ENCODE measurements around the gene RNF213.

RNF213 gene

DNA sequence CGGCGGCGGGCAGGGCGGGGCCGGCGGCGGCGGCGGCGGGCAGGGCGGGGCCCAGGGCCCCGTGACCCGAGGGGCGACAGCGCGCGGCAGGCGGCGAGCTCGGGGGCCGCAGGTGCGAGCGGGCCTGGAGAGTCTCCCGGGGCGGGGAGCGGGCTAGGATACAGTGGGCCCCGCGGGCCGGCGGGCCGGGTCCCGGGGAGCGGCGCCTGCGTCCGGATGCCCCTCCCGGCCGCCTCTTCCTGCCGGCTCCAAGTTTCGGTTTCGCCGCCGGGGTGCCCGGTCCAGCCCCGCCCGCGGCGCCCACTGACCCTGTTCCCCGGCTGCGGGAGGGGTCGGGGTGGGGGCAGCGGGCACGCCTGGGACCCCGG lies at the start of gene RNF213:
Gene RNF213 (plus strand): TSS at position 62 of the 368 bp plus-strand sequence. CDS start 2,830 bp downstream, outside the sequence.
- DNase-seq: no peak

DNA sequence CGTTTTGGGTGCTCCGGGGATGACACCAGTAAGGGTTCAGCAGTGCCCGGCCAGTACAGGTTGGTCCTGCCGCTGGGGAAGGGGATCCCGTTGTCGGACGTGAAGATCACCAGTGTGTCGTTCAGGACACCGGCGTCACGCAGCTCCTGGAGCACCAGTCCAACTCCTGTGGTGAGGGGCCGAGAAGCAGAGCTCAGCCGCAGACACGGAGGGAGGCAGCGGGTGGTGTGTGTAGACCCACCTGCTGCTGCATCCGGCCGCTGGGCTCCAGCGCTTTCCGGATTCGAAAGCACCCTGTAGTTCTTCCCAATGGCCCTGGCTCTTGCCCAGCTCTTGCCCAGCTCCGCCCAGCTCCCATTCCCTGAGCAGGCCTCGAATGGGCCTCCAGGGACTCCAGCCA lies 48.5 kb upstream of the RNF213 start:
- DNase-seq: no peak

DNA sequence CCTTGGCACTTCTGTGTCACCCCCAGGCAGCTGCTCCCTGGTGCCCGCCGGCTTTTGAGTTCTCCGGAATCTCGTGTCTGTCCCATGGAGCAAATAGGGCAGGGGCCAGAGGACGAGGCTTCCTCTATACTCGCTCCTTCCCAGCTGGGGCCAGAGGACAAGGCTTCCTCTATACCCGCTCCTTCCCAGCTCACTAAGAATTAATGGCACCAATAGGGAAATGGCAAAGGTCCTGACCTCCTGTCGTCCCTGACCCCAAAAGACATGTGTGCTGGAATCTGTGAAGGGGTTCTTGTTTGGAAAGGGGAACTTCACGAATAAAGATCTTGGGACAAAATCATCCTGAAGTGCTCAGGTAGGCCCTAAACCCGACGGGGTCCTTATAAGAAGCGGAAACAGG lies 48.1 kb upstream of the RNF213 start:
- no peak for DNase-seq

DNA sequence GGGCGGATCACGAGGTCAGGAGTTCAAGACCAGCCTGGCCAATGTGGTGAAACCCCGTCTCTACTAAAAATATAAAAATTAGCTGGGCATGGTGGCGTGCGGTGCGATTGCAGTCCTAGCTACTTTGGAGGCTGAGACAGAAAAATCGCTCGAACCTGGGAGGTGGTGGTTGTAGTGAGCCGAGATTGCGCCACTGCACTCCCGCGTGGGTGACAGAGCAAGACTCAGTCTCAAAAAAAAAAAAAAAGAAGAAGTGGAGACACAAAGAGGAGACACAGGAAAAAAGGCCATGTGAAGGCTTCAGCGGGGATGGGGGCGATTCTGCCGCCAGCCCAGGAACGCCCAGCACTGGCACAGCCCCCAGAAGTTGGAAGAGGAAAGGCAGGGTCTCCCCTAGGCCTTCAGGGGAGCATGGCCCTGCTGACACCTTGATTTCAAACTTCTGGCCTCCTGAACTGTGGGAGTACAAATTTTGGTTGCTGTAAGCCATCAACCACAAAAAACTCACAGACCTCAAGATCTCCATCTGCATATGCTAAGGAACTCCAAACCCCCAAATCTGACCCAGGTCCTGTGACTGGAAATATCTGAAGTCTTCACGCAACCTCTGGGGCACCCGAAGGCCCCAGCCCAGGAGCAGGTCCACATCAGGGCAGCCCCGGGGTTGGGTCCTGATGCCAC lies 47.5 kb upstream of the RNF213 start:
- no peak for DNase-seq

DNA sequence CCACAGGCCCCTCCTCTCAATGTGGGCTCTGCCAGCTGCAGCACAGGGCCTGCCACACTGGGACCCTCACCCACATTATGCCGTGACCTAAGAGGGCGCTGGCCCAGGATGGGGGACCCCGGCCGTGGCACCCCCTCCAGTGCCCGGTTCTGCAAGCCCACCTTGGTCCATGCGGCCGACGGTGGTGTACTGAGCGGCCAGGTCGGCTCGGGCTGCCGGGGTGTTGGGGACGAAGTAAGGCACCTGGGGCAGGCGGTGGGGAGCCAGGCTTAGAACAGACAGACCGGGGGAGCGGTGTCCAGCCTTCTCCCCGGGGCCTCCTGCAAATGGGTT lies 47.0 kb upstream of the RNF213 start:
- no peak for DNase-seq

DNA sequence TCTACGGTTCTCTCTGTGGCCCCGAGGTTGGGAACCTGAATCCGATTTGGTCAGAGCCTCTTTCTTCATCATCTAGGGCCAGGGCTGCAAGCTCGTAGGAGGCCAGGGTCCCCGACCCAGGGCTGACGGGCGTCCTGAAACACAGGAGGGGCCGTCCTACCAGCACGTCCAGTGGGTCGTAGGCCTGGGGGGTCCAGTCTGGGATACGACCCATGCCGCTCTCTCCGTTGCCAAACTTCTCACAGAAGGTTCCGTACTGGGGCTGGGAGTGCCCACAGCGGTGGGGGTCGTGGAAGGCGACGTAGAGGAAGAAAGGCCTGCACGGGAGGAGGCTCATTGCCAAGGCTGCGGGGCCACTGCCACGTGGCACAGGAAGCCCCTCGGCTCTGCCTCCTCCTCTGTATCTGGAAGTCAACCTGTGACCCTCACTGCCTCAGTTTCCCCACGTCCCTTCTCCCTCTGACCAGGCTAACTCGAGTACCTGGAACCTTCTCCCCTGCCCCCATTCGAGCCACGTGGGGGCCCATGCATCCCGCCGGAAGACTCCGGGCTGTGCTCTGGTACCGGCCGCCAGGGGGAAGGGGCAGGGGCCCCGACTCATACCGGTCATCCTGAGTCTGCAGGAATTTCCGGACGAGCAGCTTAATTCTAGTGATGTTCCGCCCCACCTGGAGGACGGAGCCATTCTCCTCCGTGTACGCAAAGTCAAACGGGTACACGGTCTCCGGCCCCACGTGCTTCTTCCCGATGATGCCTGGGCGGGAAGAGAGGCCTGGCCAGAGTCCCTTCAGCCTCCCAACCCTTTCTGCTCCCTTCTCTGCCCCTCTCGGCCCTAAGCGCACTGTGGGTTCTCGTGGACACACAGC lies 46.4 kb upstream of the RNF213 start:
- no peak for DNase-seq

DNA sequence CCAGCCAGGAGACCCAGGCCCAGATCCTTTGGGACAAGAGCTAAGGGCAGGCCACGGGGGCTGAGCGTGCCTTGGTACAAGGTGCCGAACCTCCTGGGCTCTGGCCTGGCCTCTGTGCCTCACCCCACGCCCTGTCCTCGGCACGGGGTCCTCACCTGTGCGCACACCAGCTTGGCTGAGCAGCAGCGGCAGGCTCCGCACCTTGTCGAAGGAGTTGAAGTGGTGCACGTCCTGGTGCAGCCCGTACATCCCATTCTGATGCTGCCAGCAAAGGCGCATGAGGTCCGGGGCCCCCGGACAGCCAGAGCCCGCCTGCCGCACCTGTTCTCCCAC lies 45.8 kb upstream of the RNF213 start:
- DNase-seq: no peak

DNA sequence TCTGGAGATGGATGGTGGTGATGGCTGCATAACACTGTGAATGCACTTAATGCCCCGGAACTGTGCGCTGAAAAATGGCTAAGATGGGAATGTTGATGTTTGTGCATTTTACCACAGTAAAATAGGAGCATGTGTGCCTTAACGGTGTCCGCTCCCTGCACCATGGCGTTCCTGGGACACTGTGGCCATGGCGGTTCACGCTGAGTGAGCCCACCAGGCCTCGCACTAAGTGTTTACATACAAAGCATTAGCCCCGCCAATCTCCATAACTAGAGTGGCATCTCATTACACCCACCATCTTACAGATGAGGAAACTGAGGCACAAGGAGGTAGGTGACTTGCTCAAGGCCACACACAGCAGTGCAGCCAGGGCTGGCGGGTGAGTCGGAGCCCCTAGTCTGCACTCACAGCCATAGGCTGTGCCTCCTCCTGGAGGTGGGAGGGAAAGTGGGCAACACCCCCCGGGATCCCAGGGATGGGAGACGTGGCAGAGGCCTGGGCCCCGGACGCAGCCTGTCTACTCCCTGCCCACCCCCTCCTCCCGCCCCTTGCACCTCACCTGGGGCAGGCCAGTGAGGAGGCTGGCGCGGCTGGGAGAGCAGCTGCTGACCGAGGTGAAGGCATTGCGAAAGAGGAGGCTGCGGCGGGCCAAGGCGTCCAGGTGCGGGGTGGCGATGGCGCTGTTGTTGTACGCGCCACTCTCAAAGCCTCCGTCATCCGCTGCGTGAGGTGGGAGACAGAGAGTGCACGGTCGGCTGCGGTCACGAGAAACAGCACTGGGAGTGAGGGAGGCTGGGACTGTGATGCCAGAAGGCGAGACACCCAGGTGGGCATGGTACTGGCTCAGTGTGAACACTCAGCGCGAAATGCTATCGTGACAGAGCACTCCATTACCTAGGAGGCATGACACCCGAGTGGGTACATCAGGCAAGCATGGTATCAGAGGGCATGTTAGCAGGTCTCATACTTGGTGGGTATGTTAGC lies 43.9 kb upstream of the RNF213 start:
- DNase-seq: no peak

DNA sequence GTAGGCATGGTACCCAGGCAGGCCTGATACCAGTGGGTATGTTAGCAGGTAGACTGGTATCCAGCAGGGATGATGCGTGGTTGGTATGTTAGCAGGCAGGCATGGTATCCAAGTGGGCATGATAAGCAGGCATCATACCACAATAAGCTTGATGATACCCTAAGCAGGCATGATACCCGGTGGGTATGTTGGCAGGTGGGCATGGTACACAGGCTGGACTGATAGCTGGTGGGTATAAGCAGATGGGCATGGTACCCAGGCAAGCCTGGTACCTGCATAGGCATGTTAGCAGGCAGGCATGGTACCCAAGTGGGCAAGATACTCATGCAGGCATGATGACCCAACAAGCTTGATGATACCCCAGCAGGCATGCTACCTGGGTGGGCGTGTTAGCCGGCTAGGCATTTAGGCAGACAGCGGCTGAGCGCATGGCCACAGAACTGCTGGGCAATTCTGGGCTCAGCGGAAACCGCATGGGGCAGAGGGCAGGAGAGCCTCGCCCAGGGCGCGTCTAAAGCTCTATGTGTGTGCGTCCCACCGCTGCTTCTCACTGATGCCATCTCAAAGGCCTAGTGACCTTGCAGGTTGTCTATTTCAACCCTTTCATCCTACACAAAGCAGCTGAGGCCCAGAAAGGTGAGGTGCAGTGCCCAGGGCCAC lies 42.8 kb upstream of the RNF213 start:
- DNase-seq: no peak

DNA sequence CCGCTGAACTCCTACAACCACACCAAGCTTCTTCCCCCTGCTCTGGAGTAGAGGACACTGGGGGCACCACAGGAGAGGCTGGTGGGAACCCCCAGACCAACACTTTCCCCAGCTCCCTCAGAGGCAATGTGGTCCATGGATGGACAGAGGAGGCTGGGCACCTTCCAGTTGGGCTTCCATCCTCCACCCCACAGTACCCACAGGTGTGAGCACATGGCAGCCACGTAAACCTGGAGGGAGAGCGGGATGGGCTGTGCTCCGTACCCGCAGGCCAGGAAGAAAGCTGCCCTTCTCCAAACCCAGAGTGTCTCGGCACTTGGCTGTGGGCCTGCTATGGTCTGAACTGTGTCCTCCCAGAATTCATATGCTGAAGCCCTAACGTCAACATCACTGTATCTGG lies 42.3 kb upstream of the RNF213 start:
- DNase-seq: no peak

DNA sequence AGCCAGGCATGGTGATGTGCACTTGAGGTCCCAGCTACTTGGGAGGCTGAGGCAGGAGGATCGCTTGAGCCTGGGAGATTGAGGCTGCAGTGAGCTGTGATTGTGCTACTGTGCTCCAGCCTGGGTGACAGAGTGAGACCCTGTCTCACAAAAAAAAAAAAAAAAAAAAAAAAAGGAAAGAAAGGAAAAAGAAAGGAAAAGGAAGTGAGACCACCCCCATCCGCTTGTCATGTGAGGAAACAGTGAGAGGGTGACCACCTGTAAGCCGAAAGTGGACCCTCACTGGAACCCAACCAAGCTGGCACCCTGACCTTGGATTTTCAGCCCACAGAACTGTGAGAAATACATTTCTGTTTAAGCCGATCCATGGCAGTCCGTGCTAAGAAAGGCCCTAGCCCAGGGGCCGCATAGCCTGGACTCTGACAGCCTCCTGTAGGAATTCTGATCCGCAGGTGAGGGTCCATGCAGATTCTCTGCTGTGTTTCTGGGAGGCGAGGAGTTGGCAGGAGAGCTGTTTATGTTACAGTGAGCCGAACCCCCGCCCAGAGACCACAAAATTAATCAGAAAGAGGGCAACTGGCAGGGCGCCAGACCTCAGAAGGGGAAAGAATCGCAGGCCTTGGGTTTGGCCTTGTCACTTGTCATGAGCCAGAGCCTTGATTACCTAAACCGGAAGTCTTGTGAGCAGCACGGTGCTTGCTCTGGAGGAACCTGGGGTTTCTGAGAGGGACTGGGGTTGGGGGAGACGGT lies 41.5 kb upstream of the RNF213 start:
- DNase-seq: peak; percentile 2

DNA sequence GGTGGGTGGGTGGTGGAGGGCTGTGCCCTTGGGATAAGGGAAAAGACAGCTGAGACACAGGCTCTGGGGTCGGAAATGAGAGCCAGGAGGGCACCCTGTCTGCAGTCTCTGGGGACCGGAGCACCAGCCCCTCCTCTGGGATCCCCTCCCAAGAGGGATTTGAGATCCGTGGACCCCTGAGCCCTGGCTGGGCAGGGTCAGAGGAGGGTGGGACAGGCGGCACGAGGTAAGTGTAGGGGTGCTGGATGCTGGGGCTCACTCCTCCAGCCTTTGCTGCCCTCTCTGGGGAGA lies 40.9 kb upstream of the RNF213 start:
- DNase-seq: no peak

DNA sequence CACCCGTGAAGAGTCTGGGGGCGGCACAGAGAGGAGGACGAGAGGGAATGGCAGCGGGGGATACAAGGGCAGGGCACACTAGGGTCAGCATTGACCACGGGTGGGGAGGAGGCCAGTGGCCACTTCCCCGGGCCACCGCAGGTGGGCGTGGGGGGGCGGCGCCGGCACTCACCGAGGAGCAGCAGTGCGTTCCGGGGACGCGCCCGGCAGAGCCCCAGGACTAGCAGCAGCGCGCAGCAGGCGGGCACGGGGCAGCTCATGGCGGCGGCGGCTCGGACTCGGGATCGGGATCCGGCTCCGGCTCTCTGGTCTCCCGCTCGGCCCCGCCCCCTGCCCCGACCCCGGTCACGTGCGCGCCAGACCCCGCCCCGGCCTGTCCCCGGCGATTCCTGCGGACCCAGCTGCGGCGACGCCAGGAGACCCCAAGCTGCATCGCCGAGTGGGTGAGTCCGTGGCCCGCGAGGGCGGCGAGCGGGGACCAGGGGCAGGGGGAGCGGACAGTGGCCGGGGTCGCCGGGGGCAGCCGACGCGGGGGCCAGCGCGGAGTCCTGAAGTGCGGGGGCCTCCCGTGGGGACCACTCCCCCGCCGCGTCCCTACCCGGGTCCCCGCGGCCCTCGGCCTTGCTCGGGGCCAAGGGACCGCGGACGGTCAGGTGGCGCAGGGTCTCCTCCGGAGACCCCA lies 40.5 kb upstream of the RNF213 start, which contains the start of the genes SGSH and SLC26A11:
Gene SGSH (minus strand): TSS at position 280 of the 682 bp plus-strand sequence. CDS start 20 bp downstream, at position 260.
Gene SLC26A11 (plus strand): TSS at position 374 of the 682 bp plus-strand sequence. CDS start 1,134 bp downstream, outside the sequence.
- peak; percentile 10 for DNase-seq

DNA sequence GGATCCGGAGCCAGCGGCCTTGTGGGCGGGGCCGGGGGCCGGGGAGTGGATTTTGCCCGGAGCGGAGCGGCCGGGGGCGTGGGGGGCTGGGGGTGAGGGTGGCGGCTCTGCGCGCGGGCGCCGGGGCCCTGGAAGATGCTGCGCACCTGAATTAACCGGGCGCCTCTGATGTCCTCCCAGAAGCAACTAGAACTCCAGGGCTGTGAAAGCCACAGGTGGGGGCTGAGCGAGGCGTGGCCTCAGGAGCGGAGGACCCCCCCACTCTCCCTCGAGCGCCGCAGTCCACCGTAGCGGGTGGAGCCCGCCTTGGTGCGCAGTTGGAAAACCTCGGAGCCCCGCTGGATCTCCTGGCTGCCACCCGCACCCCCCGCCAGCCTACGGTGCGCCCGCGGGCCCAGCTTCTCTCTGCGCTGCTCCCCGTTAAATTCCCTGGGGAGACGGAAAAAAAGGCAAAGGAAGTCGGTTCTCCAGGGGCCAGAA lies 39.9 kb upstream of the RNF213 start:
- DNase-seq: no peak

DNA sequence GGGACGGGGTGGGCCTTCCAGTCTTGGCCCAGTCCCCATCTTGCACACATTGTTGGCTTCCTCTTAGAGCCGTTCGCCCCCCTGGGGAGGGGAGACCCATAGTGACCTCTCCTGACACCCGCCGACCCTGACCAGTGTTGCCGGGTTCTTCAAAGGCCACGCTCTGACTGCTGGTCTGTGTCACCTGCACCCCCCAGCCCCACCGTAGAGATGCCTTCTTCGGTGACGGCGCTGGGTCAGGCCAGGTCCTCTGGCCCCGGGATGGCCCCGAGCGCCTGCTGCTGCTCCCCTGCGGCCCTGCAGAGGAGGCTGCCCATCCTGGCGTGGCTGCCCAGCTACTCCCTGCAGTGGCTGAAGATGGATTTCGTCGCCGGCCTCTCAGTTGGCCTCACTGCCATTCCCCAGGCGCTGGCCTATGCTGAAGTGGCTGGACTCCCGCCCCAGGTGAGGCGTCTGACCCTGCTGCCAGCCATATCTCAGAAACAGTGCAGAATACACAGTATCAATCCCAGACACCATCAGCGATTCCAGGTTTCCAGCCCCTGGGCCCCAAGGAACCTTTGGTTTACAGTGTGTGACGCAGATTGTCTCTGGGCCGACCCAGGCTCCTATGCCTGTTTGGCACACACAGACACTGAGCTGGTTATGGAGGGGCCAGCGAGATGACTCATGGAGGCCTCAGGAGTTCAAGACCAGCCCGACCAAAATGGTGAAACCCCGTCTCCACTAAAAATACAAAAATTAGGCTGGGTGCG lies 39.1 kb upstream of the RNF213 start:
- DNase-seq: no peak

DNA sequence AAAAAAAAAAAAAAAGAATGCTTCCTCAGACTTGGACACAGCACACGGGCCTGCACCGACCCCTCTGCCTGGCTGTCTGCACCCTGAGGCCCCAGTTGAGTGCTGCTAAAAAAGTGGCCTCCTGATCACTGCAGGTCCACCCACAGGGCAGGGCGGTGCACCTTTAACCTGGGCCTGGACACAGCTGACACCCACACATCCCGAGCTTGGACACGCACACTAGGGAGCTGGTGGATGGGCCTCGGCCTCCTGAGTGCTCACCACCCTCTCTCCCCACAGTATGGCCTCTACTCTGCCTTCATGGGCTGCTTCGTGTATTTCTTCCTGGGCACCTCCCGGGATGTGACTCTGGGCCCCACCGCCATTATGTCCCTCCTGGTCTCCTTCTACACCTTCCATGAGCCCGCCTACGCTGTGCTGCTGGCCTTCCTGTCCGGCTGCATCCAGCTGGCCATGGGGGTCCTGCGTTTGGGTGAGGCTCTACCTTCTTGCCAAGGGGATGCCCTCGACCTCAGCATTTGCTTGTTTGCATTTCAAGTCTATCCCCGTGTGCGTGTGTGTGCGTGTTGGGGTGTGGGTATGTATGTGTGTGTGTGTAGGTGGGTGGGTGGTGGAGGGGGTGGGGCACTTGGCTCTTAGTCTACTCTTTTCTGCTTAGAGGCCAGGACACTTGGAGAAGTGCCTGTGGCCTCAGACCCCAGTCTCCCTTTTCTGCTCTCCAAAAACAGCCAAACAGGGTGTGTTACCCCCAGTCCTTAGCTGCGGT lies 38.1 kb upstream of the RNF213 start:
- DNase-seq: no peak

DNA sequence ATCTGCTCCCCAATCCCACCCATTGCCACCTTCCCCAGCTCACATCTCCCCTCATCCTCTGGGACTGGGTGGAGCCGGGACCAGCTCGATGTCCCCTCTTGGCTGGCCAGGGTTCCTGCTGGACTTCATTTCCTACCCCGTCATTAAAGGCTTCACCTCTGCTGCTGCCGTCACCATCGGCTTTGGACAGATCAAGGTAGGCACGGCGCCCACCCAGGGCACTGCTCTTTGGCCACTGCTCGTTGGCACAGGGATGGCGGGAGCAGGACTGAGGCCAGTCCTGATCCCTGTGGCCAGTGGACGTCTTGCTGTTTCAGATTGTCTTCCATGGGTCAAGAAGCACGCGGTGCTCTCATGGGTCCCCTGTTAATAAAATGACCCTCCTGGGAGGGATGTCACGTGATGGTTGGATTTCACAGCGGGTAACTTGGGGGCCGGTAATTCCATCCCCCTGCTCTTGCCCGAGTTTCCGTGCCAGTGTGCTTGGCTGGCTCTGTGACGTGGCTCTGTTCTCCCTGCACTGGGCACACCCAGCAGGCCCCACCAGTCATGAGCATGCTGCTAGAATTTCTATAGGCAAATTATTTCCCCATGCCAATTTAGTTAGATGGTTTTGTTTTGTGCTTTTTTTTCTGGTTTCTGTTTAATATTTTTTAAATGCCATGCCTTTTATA lies 37.4 kb upstream of the RNF213 start:
- no peak for DNase-seq

DNA sequence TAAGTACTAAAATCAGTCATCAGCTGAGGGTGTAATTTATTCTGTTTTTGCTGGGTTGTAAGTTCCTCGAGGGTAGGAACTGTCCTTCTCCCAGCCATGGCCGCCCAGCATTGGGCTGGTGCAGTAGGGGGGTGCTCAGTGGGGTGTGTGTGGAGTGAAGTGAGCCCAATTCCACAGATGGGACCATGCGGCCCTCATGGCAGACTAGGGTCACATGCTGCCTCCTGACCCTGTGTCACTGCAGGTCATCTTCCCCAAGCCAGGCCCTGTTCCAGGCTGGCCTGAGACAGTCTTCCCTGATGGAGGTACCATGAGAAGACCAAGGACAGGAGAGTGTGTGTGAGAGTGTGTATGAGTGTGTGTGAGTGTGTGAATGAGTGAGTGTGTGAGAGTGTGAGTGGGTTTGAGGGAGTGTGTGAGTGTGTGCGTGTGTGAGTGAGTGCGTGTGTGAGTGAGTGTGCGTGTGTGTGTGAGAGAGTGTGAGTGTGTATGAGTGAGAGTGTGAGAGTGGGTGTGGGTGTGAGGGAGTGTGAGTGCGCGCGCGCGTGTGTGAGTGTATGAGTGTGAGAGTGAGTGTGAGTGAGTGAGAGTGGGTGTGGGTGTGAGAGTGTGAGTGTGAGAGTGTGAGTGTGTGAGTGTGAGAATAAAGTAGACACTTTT lies 36.7 kb upstream of the RNF213 start:
- DNase-seq: no peak

DNA sequence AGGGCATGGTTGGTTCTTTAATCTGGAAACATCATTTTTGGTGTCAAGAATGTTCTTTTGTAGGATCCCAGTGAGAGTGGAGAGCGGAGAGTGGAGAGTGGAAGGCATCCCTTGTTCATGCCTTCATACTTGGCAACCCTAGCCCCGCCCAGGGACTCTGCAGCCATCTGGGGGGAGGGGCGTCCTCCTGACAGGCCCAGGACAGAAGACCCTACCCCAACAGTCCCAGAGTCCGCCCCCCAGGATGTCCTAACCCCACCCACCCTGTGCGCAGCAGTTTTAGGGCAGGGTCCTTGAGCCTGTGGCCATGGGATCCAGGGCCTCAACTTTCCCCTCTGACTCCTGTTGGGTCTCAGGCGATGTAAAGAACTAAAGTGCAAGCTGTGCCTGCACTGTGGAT lies 36.0 kb upstream of the RNF213 start:
- DNase-seq: no peak
